GM23248 (cell line): Measurements from ENCODE around the gene TLR2. TPM values are rescaled to one million over a fixed set of nuclear protein-coding genes. Genes with fewer than 3 reads are reported as not detected.

Experiments
- DNase-seq: peaks from one replicate; pipeline ENCODE4 v3.0.0-alpha.2; 2015
- H2AFZ ChIP-seq: fragments of 200-600 bp; sonication (generic); 2 replicates; pipeline ENCODE4 v1.6.1; 2016; ENCODE audit warnings: antibody characterized with exemption
- H3F3A ChIP-seq: fragments of 200-600 bp; sonication (generic); 2 replicates; pipeline ENCODE4 v1.6.1; 2016; ENCODE audit warnings: mild to moderate bottlenecking, antibody characterized with exemption, mixed run types; ENCODE audit not compliant: insufficient read depth
- H3K27ac ChIP-seq: fragments of 200-600 bp; sonication (generic); 2 replicates; pipeline ENCODE4 v1.5.1; 2016; ENCODE audit warnings: mild to moderate bottlenecking
- H3K27me3 ChIP-seq: fragments of 200-600 bp; sonication (generic); replicated peaks from 2 replicates; pipeline ENCODE4 v1.6.1; 2016; ENCODE audit warnings: mild to moderate bottlenecking; ENCODE audit not compliant: insufficient read depth
- H3K36me3 ChIP-seq: fragments of 200-600 bp; sonication (generic); 2 replicates; pipeline ENCODE4 v1.6.1; 2016; ENCODE audit warnings: low read depth, mild to moderate bottlenecking
- H3K4me1 ChIP-seq: fragments of 200-600 bp; sonication (generic); 2 replicates; pipeline ENCODE4 v1.6.1; 2016; ENCODE audit warnings: mild to moderate bottlenecking; ENCODE audit not compliant: insufficient read depth
- H3K4me2 ChIP-seq: fragments of 200-600 bp; sonication (generic); one replicate; pipeline ENCODE4 v1.6.1; 2016; ENCODE audit warnings: mild to moderate bottlenecking; ENCODE audit not compliant: unreplicated experiment
- H3K4me3 ChIP-seq: fragments of 200-600 bp; sonication (generic); 2 replicates; pipeline ENCODE4 v1.5.1; 2016; ENCODE audit warnings: mild to moderate bottlenecking
- H3K79me2 ChIP-seq: fragments of 200-600 bp; sonication (generic); 2 replicates; pipeline ENCODE4 v1.6.1; 2016; ENCODE audit warnings: mild to moderate bottlenecking; ENCODE audit not compliant: insufficient read depth
- H3K9ac ChIP-seq: fragments of 200-600 bp; sonication (generic); 2 replicates; pipeline ENCODE4 v1.6.1; 2016; ENCODE audit warnings: mild to moderate bottlenecking
- H3K9me2 ChIP-seq: fragments of 200-600 bp; sonication (generic); 2 replicates; pipeline ENCODE4 v1.6.1; 2016; ENCODE audit warnings: mixed run types, mild to moderate bottlenecking, moderate library complexity; ENCODE audit not compliant: insufficient read depth
- H3K9me3 ChIP-seq: fragments of 200-600 bp; sonication (generic); one replicate; pipeline ENCODE4 v1.6.1; 2017; ENCODE audit warnings: low read depth
- H4K20me1 ChIP-seq: fragments of 200-600 bp; sonication (generic); 2 replicates; pipeline ENCODE4 v1.6.0; 2016; ENCODE audit not compliant: insufficient read depth
- EZH2 ChIP-seq: fragments of 200-600 bp; sonication (generic); IDR thresholded peaks from 2 replicates; pipeline ENCODE4 v1.6.1; 2018; ENCODE audit warnings: antibody characterized with exemption, mild to moderate bottlenecking; ENCODE audit not compliant: insufficient read depth, poor library complexity, severe bottlenecking
- EZH2phosphoT487 ChIP-seq: fragments of 200-600 bp; sonication (generic); IDR thresholded peaks from 2 replicates; pipeline ENCODE4 v1.6.1; 2018; ENCODE audit warnings: antibody characterized with exemption, moderate library complexity, mild to moderate bottlenecking, low read depth; ENCODE audit not compliant: insufficient read depth
- WGBS, 2 experiments: methylation state at CpG; one replicate each; pipeline ENCODE4 v1.1.6; 2015 to 2017; ENCODE audit warnings: low lambda C conversion rate in 2 of 2, low coverage in 1 of 2; ENCODE audit errors: missing lambda C conversion rate in 2 of 2; 5-methylcytosine and 5-hydroxymethylcytosine counted together
- in situ Hi-C: fragments of 300-500 bp; cut with MboI; formaldehyde crosslinking; loops from 2 replicates; pipeline ENCODE4 v1.15.0; 2020
- polyA plus RNA-seq: library from polyadenylated mRNA; unstranded; fragments of >200 nt; fragmentation: Nextera tagmentation; extraction: Ambion mirVana; gene quantifications from 2 replicates; pipeline ENCODE4 v1.2.1, GENCODE V29; 2016
- total RNA-seq: library from RNA; depleted of rRNA; stranded (reverse); fragments of >200 nt; shearing (Covaris generic); gene quantifications from 2 replicates; pipeline ENCODE4 v1.2.3, GENCODE V29; 2014

TLR2 gene
- total and polyA plus RNA-seq, 2 experiments from 2014 or later: not detected

- Histone ChIP-seq H3K4me2 (no peak overlapping the region), H3K27ac (no peak overlapping the region), H4K20me1 (no peaks in the 10 kb centered on the region), H3K9me2 (no peaks in the 10 kb centered on the region), H3K79me2 (no peaks in the 10 kb centered on the region), H3F3A (no peaks in the 10 kb centered on the region), H3K27me3 (no peaks in the 10 kb centered on the region), H3K4me3 (no peak overlapping the region), H3K4me1 (no peaks in the 10 kb centered on the region; the same call in 1 of the 2 replicates), H3K36me3 (no peaks in the 10 kb centered on the region), H3K9ac (no peak overlapping the region), H3K9me3 (no peaks in the 10 kb centered on the region), H2AFZ (no peak overlapping the region)
- no peak for DNase-seq
- TF ChIP-seq EZH2: no peak
- TF ChIP-seq EZH2phosphoT487: no peak
- in situ Hi-C loops: no loop called here
- WGBS, 2 experiments: 72 to 84% methylated on average over 2 of the region's 2 CpGs
Measured at GRCh38 chr4:153729895-153730294, 45.8 kb downstream of the TLR2 start.

GRCh38 chr4:153731239-153731638, 47.2 kb downstream of the TLR2 start:
- in situ Hi-C loops: no loop called here
- H3K36me3 ChIP-seq: no peaks in the 10 kb centered on the region
- WGBS, 2 experiments: 1 to 6% methylated on average over 3 of the region's 3 CpGs
- H3K27me3 ChIP-seq: no peaks in the 10 kb centered on the region
- H3K27ac ChIP-seq: peak overlapping the region; percentile 26
- peak; percentile 83 for DNase-seq
- H4K20me1 ChIP-seq: no peaks in the 10 kb centered on the region
- H3K9ac ChIP-seq: no peak overlapping the region
- H3K4me1 ChIP-seq: no peaks in the 10 kb centered on the region; the same call in 1 of the 2 replicates
- H3K79me2 ChIP-seq: no peaks in the 10 kb centered on the region
- no peak overlapping the region for H3K4me2 ChIP-seq
- no peaks in the 10 kb centered on the region for H3K9me2 ChIP-seq
- no peaks in the 10 kb centered on the region for H3K9me3 ChIP-seq
- H3F3A ChIP-seq: no peaks in the 10 kb centered on the region
- H2AFZ ChIP-seq: no peak overlapping the region
- TF ChIP-seq EZH2 (no peak), EZH2phosphoT487 (no peak)
- H3K4me3 ChIP-seq: no peak overlapping the region

- no peak overlapping the region for H3K4me3 ChIP-seq
- DNase-seq: no peak
- H4K20me1 ChIP-seq: no peaks in the 10 kb centered on the region
- H3K4me1 ChIP-seq: no peaks in the 10 kb centered on the region; the same call in 1 of the 2 replicates
- no peak overlapping the region for H3K9ac ChIP-seq
- 63 to 65% methylated on average over 4 of the region's 4 CpGs for WGBS, 2 experiments
- H3K79me2 ChIP-seq: no peaks in the 10 kb centered on the region
- no peaks in the 10 kb centered on the region for H3K27me3 ChIP-seq
- in situ Hi-C loops: no loop called here
- no peaks in the 10 kb centered on the region for H3K36me3 ChIP-seq
- H3K9me2 ChIP-seq: no peaks in the 10 kb centered on the region
- no peak for TF ChIP-seq EZH2phosphoT487
- TF ChIP-seq EZH2: no peak
- H3K27ac ChIP-seq: no peak overlapping the region
- H2AFZ ChIP-seq: no peak overlapping the region
- H3K4me2 ChIP-seq: no peak overlapping the region
- no peaks in the 10 kb centered on the region for H3F3A ChIP-seq
- no peaks in the 10 kb centered on the region for H3K9me3 ChIP-seq
Measured at GRCh38 chr4:153733751-153734448, 49.8 kb downstream of the TLR2 start.

GRCh38 chr4:153735906-153736461, 51.9 kb downstream of the TLR2 start:
- Histone ChIP-seq H3K79me2 (no peaks in the 10 kb centered on the region), H3K4me2 (no peak overlapping the region), H3K9me2 (no peaks in the 10 kb centered on the region), H3K9me3 (no peaks in the 10 kb centered on the region), H3K4me3 (no peak overlapping the region), H2AFZ (no peak overlapping the region), H3F3A (no peaks in the 10 kb centered on the region), H3K9ac (no peak overlapping the region), H3K36me3 (no peaks in the 10 kb centered on the region), H3K27ac (no peak overlapping the region), H3K27me3 (no peaks in the 10 kb centered on the region), H4K20me1 (no peaks in the 10 kb centered on the region), H3K4me1 (no peaks in the 10 kb centered on the region; the same call in 1 of the 2 replicates)
- in situ Hi-C loops: no loop called here
- DNase-seq: no peak
- no peak for TF ChIP-seq EZH2phosphoT487
- no peak for TF ChIP-seq EZH2

GRCh38 chr4:153741541-153741940, 57.5 kb downstream of the TLR2 start:
- no peaks in the 10 kb centered on the region for H3K79me2 ChIP-seq
- no peak overlapping the region for H3K4me2 ChIP-seq
- DNase-seq: no peak
- no peaks in the 10 kb centered on the region for H3K4me1 ChIP-seq
- H3K36me3 ChIP-seq: no peaks in the 10 kb centered on the region
- no peaks in the 10 kb centered on the region for H4K20me1 ChIP-seq
- H3F3A ChIP-seq: no peaks in the 10 kb centered on the region
- no peak overlapping the region for H3K9ac ChIP-seq
- no peak overlapping the region for H3K27ac ChIP-seq
- in situ Hi-C loops: no loop called here
- H3K4me3 ChIP-seq: no peak overlapping the region
- no peak overlapping the region for H2AFZ ChIP-seq
- H3K9me2 ChIP-seq: no peaks in the 10 kb centered on the region
- TF ChIP-seq EZH2 (no peak), EZH2phosphoT487 (no peak)
- no peaks in the 10 kb centered on the region for H3K9me3 ChIP-seq
- 16 to 34% methylated on average over 2 of the region's 2 CpGs for WGBS, 2 experiments
- H3K27me3 ChIP-seq: no peaks in the 10 kb centered on the region
